Thoracic aorta (tissue), 2 donors: Measurements from ENCODE around the gene CR1L. TPM values are rescaled to one million over a fixed set of nuclear protein-coding genes. Genes with fewer than 3 reads are reported as not detected.
"Not testable (repeated sequence)": the region's sequence is repeated elsewhere in the genome, so short reads cannot be mapped to it uniquely, and the experiment has no call there.

Source experiments
- ATAC-seq: fragments of 150-250 bp; one replicate; pipeline ENCODE4 v1.8.0; 2017; ENCODE audit warnings: low read depth; ENCODE audit not compliant: insufficient number of reproducible peaks, low FRiP score
- DNase-seq: peaks from one replicate; pipeline ENCODE4 v3.0.0-alpha.2; 2020; ENCODE audit warnings: low spot score
- H3K27ac ChIP-seq, 2 donors: fragments of 200-600 bp; sonication (generic); 1 replicate in 1 of 2; 2 replicates in 1 of 2; pipeline ENCODE4 v1.5.1; 2016; ENCODE audit warnings: mild to moderate bottlenecking in 2 of 2, moderate library complexity in 2 of 2
- H3K27me3 ChIP-seq: fragments of 200-600 bp; sonication (generic); replicated peaks from 2 replicates; pipeline ENCODE4 v1.6.0; 2016; ENCODE audit warnings: mild to moderate bottlenecking; ENCODE audit not compliant: insufficient read depth
- H3K36me3 ChIP-seq: fragments of 200-600 bp; sonication (generic); one replicate; pipeline ENCODE4 v1.5.1; 2016
- H3K4me1 ChIP-seq, 2 donors: fragments of 200-600 bp; sonication (generic); 1 replicate in 1 of 2; 2 replicates in 1 of 2; pipeline versions ENCODE4 v1.5.1 to v1.6.0; 2016; ENCODE audit warnings: low read depth in 2 of 2, mild to moderate bottlenecking in 1 of 2; ENCODE audit not compliant: control insufficient read depth in 1 of 2
- H3K4me3 ChIP-seq: fragments of 200-600 bp; sonication (generic); 2 replicates; pipeline ENCODE4 v1.5.1; 2016; ENCODE audit warnings: mild to moderate bottlenecking
- H3K9me3 ChIP-seq: fragments of 200-600 bp; sonication (generic); 2 replicates; pipeline ENCODE4 v1.5.1; 2016
- CTCF ChIP-seq: fragments of 200-600 bp; sonication (generic); IDR thresholded peaks from one replicate; pipeline ENCODE4 v1.5.1; 2019; ENCODE audit warnings: antibody characterized with exemption
- total RNA-seq, 2 donors: library from RNA; depleted of rRNA; stranded (reverse); fragments of >200 nt; gene quantifications; one replicate each; pipeline versions ENCODE4 v1.1.0 to v1.2.3, GENCODE V29; 2016

The CR1L gene
- total RNA-seq, 2 donors from 2014 or later: not detected

- no peak for TF ChIP-seq CTCF
Observed at GRCh38 chr1:207702317-207702716, 57.4 kb downstream of the CR1L start.

GRCh38 chr1:207703712-207704111, 58.8 kb downstream of the CR1L start:
- TF ChIP-seq CTCF: no peak
- Histone ChIP-seq H3K27me3 (no peaks in the 10 kb centered on the region), H3K36me3 (no peaks in the 10 kb centered on the region), H3K4me3 (no peak overlapping the region), H3K27ac (no peak overlapping the region), H3K9me3 (no peaks in the 10 kb centered on the region), H3K4me1 (no peaks in the 10 kb centered on the region)
- DNase-seq: no peak
- no peak for ATAC-seq

More at GRCh38 chr1:207702317-207702716, 57.4 kb downstream of the CR1L start:
- no peaks in the 10 kb centered on the region for H3K36me3 ChIP-seq
- H3K9me3 ChIP-seq: no peaks in the 10 kb centered on the region
- no peaks in the 10 kb centered on the region for H3K4me1 ChIP-seq
- ATAC-seq: no peak
- no peaks in the 10 kb centered on the region for H3K27me3 ChIP-seq
- no peak overlapping the region for H3K4me3 ChIP-seq
- DNase-seq: no peak
- H3K27ac ChIP-seq: no peak overlapping the region

DNA sequence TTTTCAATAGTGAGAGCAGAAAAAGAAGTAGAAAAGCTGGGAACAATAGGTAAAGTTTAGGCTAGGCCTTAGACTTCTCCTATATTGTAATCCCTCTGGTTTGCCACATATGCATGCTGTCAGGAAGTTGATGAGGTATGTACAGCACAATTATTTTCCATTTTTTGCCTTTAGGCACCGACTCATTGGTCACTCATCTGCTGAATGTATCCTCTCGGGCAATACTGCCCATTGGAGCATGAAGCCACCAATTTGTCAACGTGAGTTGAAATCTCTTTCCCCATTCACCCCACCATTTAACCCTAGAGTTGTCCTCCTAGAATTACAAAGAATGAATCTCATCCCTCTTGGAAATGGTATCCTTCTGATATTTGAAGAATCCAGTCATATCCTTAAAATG, 63.1 kb downstream of the CR1L start:
- H3K9me3 ChIP-seq, H3K27ac ChIP-seq, H3K4me3 ChIP-seq, DNase-seq, H3K36me3 ChIP-seq, H3K27me3 ChIP-seq, ATAC-seq, H3K4me1 ChIP-seq: not testable (repeated sequence)

DNA sequence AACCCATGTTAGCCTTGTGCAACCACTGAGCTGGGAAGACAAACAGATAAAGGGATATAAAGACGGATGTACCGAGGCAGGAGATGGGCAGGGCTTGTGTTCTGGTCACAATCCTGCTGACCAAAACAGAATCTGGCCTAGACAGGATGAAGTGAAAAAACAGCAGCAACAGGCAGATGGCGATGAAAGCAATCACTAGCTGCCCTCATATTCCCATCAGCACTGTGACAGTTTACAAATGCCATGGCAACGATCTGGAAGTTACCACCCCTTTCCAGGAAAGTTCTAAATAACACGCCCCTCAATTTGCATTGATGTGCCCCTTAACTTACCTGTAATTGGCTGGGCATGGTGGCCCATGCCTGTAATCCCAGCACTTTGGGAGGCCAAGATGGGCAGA, 66.4 kb downstream of the CR1L start:
- Histone ChIP-seq H3K4me3 (no peak overlapping the region), H3K27ac (no peak overlapping the region), H3K4me1 (no peaks in the 10 kb centered on the region), H3K27me3 (no peaks in the 10 kb centered on the region), H3K36me3 (no peaks in the 10 kb centered on the region), H3K9me3 (no peaks in the 10 kb centered on the region)
- ATAC-seq (no peak), DNase-seq (no peak)
- TF ChIP-seq CTCF: no peak

DNA sequence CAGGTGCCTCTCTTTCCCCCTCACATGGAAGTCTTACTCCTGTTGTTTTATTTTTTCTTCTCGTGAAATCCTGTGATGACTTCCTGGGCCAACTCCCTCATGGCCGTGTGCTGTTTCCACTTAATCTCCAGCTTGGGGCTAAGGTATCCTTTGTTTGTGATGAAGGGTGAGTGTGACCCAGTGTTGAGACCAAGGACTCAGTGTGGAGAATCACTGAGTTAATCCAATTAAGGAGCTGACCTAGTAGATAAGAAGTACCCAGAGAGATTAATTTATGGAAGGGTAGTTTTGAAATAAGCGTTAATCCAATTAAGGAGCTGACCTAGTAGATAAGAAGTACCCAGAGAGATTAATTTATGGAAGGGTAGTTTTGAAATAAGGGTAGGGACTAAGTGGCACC, 67.8 kb downstream of the CR1L start:
- DNase-seq, H3K36me3 ChIP-seq, H3K4me3 ChIP-seq, H3K27me3 ChIP-seq, ATAC-seq, H3K27ac ChIP-seq, H3K4me1 ChIP-seq, H3K9me3 ChIP-seq: not testable (repeated sequence)

DNA sequence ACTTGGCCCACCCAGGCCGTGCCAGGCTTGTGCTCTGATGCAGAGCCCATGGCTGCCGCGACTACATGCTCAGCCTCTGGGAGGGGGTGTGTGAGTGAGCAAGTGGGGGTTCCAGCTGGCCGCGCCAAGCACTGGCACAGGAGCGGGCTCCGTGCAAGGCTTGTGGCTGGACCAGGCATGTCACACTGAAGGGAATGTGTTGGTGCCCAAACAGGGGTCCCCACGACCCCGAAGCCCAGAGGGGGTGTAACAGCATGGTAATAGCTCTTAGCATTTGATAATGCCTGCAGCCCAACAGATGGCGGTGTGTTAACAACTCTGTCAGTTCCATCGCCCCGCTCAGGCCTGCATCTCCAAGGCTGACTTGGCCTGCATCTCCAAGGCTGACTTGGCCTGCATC, 68.6 kb downstream of the CR1L start:
- H3K27me3 ChIP-seq: no peaks in the 10 kb centered on the region
- ATAC-seq (no peak), DNase-seq (no peak)
- no peaks in the 10 kb centered on the region for H3K9me3 ChIP-seq
- no peak overlapping the region for H3K27ac ChIP-seq
- H3K4me1 ChIP-seq: no peaks in the 10 kb centered on the region
- H3K36me3 ChIP-seq: no peaks in the 10 kb centered on the region
- no peak overlapping the region for H3K4me3 ChIP-seq
- TF ChIP-seq CTCF: no peak
